H9 (cell line): ENCODE data around the gene CASTOR1. TPM values are rescaled to one million over a fixed set of nuclear protein-coding genes. Genes with fewer than 3 reads are reported as not detected.

Experiments used
- DNase-seq: peaks from one replicate; pipeline ENCODE4 v3.0.0-alpha.2; 2017
- H2AFZ ChIP-seq: one replicate; pipeline ENCODE4 v1.6.1; 2013; ENCODE audit warnings: mild to moderate bottlenecking, low read length, control low read depth, moderate library complexity
- H2AK5ac ChIP-seq: 2 replicates; pipeline ENCODE4 v1.6.1; 2013; ENCODE audit warnings: low read length, control low read depth, mixed read lengths; ENCODE audit not compliant: insufficient read length
- H2BK120ac ChIP-seq: one replicate; pipeline ENCODE4 v1.6.1; 2013; ENCODE audit warnings: low read depth, mild to moderate bottlenecking, low read length, control low read depth, inconsistent platforms; ENCODE audit not compliant: poor library complexity, severe bottlenecking
- H2BK12ac ChIP-seq: 2 replicates; pipeline ENCODE4 v1.6.1; 2013; ENCODE audit warnings: low read length, control low read depth, mixed read lengths, low read depth; ENCODE audit not compliant: insufficient read length
- H2BK15ac ChIP-seq: 2 replicates; pipeline ENCODE4 v1.6.1; 2013; ENCODE audit warnings: low read depth, low read length, control low read depth
- H2BK20ac ChIP-seq: one replicate; pipeline ENCODE4 v1.6.1; 2013; ENCODE audit warnings: low read depth, mild to moderate bottlenecking, low read length, control low read depth, inconsistent platforms; ENCODE audit not compliant: poor library complexity, severe bottlenecking
- H2BK5ac ChIP-seq: 2 replicates; pipeline ENCODE4 v1.6.1; 2013; ENCODE audit warnings: low read length, control low read depth, mixed read lengths; ENCODE audit not compliant: insufficient read length
- H3K14ac ChIP-seq: 2 replicates; pipeline ENCODE4 v1.6.1; 2013; ENCODE audit warnings: low read length, control low read depth; ENCODE audit not compliant: insufficient read depth
- H3K18ac ChIP-seq: 2 replicates; pipeline ENCODE4 v1.6.1; 2013; ENCODE audit warnings: low read depth, mild to moderate bottlenecking, mixed read lengths, low read length, control low read depth; ENCODE audit not compliant: insufficient read length
- H3K23ac ChIP-seq: 2 replicates; pipeline ENCODE4 v1.6.1; 2013; ENCODE audit warnings: low read length, control low read depth, mixed read lengths, low read depth; ENCODE audit not compliant: insufficient read length
- H3K23me2 ChIP-seq: 2 replicates; pipeline ENCODE4 v1.6.1; 2013; ENCODE audit warnings: low read depth, mild to moderate bottlenecking, mixed read lengths, low read length, control low read depth; ENCODE audit not compliant: insufficient read length, poor library complexity, severe bottlenecking
- H3K27ac ChIP-seq: 2 replicates; pipeline ENCODE4 v1.5.1; 2013; ENCODE audit warnings: low read length, control low read depth, mixed read lengths, low read depth; ENCODE audit not compliant: insufficient read length
- H3K27me3 ChIP-seq: 2 replicates; pipeline ENCODE4 v1.6.1; 2013; ENCODE audit warnings: low read length, control low read depth, inconsistent platforms; ENCODE audit not compliant: insufficient read depth
- H3K4ac ChIP-seq: 2 replicates; pipeline ENCODE4 v1.6.1; 2013; ENCODE audit warnings: low read depth, mild to moderate bottlenecking, control low read depth, inconsistent platforms, low read length, moderate library complexity
- H3K4me1 ChIP-seq: 2 replicates; pipeline ENCODE4 v1.6.1; 2013; ENCODE audit warnings: low read length, control low read depth, inconsistent platforms; ENCODE audit not compliant: insufficient read depth
- H3K4me2 ChIP-seq: 2 replicates; pipeline ENCODE4 v1.6.1; 2013; ENCODE audit warnings: low read length, control low read depth, mixed read lengths; ENCODE audit not compliant: insufficient read length, insufficient read depth
- H3K56ac ChIP-seq: 2 replicates; pipeline ENCODE4 v1.6.1; 2013; ENCODE audit warnings: low read depth, mild to moderate bottlenecking, mixed read lengths, low read length, control low read depth; ENCODE audit not compliant: insufficient read length
- H3K79me1 ChIP-seq: 2 replicates; pipeline ENCODE4 v1.6.1; 2013; ENCODE audit warnings: low read depth, mild to moderate bottlenecking, moderate library complexity, low read length, control low read depth, inconsistent platforms; ENCODE audit not compliant: insufficient read depth, poor library complexity, severe bottlenecking
- H3K79me2 ChIP-seq: 2 replicates; pipeline ENCODE4 v1.6.1; 2013; ENCODE audit warnings: low read length, control low read depth, inconsistent platforms; ENCODE audit not compliant: insufficient read depth
- H3K9ac ChIP-seq: 2 replicates; pipeline ENCODE4 v1.6.1; 2013; ENCODE audit warnings: low read length, control low read depth, mixed read lengths; ENCODE audit not compliant: insufficient read length; ENCODE audit errors: extremely low read depth
- H3K9me3 ChIP-seq: one replicate; pipeline ENCODE4 v1.6.1; 2013; ENCODE audit warnings: low read depth, low read length, inconsistent platforms; ENCODE audit not compliant: control insufficient read depth
- H3T11ph ChIP-seq: one replicate; pipeline ENCODE4 v1.6.1; 2013; ENCODE audit warnings: mild to moderate bottlenecking, low read length, control low read depth, inconsistent platforms
- H4K20me1 ChIP-seq: one replicate; pipeline ENCODE4 v1.6.1; 2013; ENCODE audit not compliant: control insufficient read depth, insufficient read length, insufficient read depth
- H4K5ac ChIP-seq: 2 replicates; pipeline ENCODE4 v1.6.1; 2013; ENCODE audit warnings: low read depth, mild to moderate bottlenecking, mixed read lengths, low read length, control low read depth; ENCODE audit not compliant: insufficient read length
- H4K8ac ChIP-seq: replicated peaks from 2 replicates; pipeline ENCODE4 v1.6.1; 2013; ENCODE audit warnings: low read length, control low read depth, mixed read lengths, low read depth; ENCODE audit not compliant: insufficient read length
- H4K91ac ChIP-seq: 2 replicates; pipeline ENCODE4 v1.6.1; 2013; ENCODE audit warnings: low read depth, mild to moderate bottlenecking, moderate library complexity, mixed read lengths, low read length, control low read depth; ENCODE audit not compliant: insufficient read length
- H3K27ac Mint-ChIP-seq, 3 experiments: 2 replicates in 2 of 3; 3 replicates in 1 of 3; pipeline ENCODE4 v1.8.0; 2020 to 2021; ENCODE audit warnings: mixed read lengths in 3 of 3, mild to moderate bottlenecking in 1 of 3, moderate library complexity in 1 of 3
- H3K27me3 Mint-ChIP-seq: 2 replicates; pipeline ENCODE4 v1.8.0; 2021; ENCODE audit warnings: low read depth, mild to moderate bottlenecking, moderate library complexity, mixed read lengths
- H3K36me3 Mint-ChIP-seq, 3 experiments: 2 replicates in 2 of 3; 3 replicates in 1 of 3; pipeline ENCODE4 v1.8.0; 2020 to 2021; ENCODE audit warnings: low read depth in 3 of 3, mixed read lengths in 3 of 3; ENCODE audit not compliant: insufficient read depth in 1 of 3
- H3K4me1 Mint-ChIP-seq, 2 experiments: 2 replicates each; pipeline ENCODE4 v1.8.0; 2020; ENCODE audit warnings: mixed read lengths in 2 of 2
- H3K4me3 Mint-ChIP-seq, 2 experiments: 2 replicates in 1 of 2; 3 replicates in 1 of 2; pipeline ENCODE4 v1.8.0; 2020 to 2021; ENCODE audit warnings: mild to moderate bottlenecking in 2 of 2, mixed read lengths in 2 of 2, moderate library complexity in 1 of 2
- H3K9me3 Mint-ChIP-seq, 2 experiments: 2 replicates in 1 of 2; 3 replicates in 1 of 2; pipeline ENCODE4 v1.8.0; 2020; ENCODE audit warnings: mild to moderate bottlenecking in 2 of 2, mixed read lengths in 2 of 2, moderate library complexity in 1 of 2
- CTCF ChIP-seq: fragments of 200-600 bp; sonication (generic); conservative IDR thresholded peaks from 3 replicates; pipeline ENCODE4 v1.8.0; 2021; ENCODE audit warnings: antibody characterized with exemption, mild to moderate bottlenecking
- WGBS: extraction: QIAGEN DNeasy Blood & Tissue Kit; methylation state at CpG from one replicate; pipeline ENCODE4 v1.1.7; 2013; ENCODE audit warnings: missing lambda C conversion rate, low lambda C conversion rate, mixed read lengths; ENCODE audit not compliant: insufficient read length; ENCODE audit errors: extremely low coverage; 5-methylcytosine and 5-hydroxymethylcytosine counted together
- total RNA-seq: library from RNA; stranded (reverse); gene quantifications from 2 replicates; pipeline ENCODE4 v1.2.1, GENCODE V29; 2021

CASTOR1 gene
- total RNA-seq, 1 experiment from 2014 or later = 8.8 TPM

GRCh38 chr22:30283342-30283741 lies 6.0 kb downstream of the CASTOR1 start:
- Histone ChIP-seq H3K9me3 (no peaks in the 10 kb centered on the region), H2BK5ac (no peak overlapping the region), H3K4me2 (no peak overlapping the region), H2AK5ac (no peak overlapping the region), H3K27ac (no peak overlapping the region), H2BK120ac (no peak overlapping the region), H2BK12ac (no peak overlapping the region), H4K5ac (no peak overlapping the region), H3K14ac (no peak overlapping the region), H3K79me2 (no peaks in the 10 kb centered on the region), H2BK15ac (no peak overlapping the region), H3T11ph (no peak overlapping the region), H4K20me1 (no peaks in the 10 kb centered on the region), H3K23ac (no peak overlapping the region), H2AFZ (no peak overlapping the region), H2BK20ac (no peak overlapping the region), H3K18ac (no peak overlapping the region), H3K56ac (no peak overlapping the region), H3K4me1 (no peaks in the 10 kb centered on the region; the same call in 1 of the 2 replicates), H3K23me2 (no peaks in the 10 kb centered on the region), H3K79me1 (no peaks in the 10 kb centered on the region), H4K8ac (no peak overlapping the region), H3K9ac (no peak overlapping the region), H4K91ac (no peak overlapping the region), H3K4ac (no peak overlapping the region), H3K27me3 (no peaks in the 10 kb centered on the region)
- H3K27me3 Mint-ChIP-seq = no peaks in the 10 kb centered on the region
- no peaks in the 10 kb centered on the region for H3K9me3 Mint-ChIP-seq
- peaks cover 3 to 5% of the 10 kb centered on the region in 2 experiments for H3K4me1 Mint-ChIP-seq
- no peak for DNase-seq
- H3K27ac Mint-ChIP-seq = peak overlapping the region in 1 of 3 experiments; percentile 46; a peak in 1 of 7 replicates
- peaks cover 0 to 2% (median 0%) of the 10 kb centered on the region in 3 experiments; a peak in 1 of 7 replicates for H3K36me3 Mint-ChIP-seq
- no peak overlapping the region for H3K4me3 Mint-ChIP-seq
- WGBS = no CpG with 5 or more reads among the region's 4 CpGs
- no peak for TF ChIP-seq CTCF
